Hepatocyte (in vitro differentiated cells): ENCODE measurements around the gene BICDL2.

ENCODE experiments used
- CTCF ChIP-seq: fragments of 200-600 bp; sonication (generic); IDR thresholded peaks from 2 replicates; pipeline ENCODE4 v1.5.1; 2016; ENCODE audit warnings: antibody characterized with exemption, mild to moderate bottlenecking; ENCODE audit not compliant: poor library complexity
- EZH2 ChIP-seq: fragments of 200-600 bp; sonication (generic); IDR thresholded peaks from 2 replicates; pipeline ENCODE4 v1.6.1; 2016; ENCODE audit warnings: antibody characterized with exemption, mild to moderate bottlenecking, borderline replicate concordance

GRCh38 chr16:3023415-3023668 lies 13.4 kb downstream of the BICDL2 start:
- TF ChIP-seq CTCF, result no peak
- TF ChIP-seq EZH2, result no peak
